ENCODE data around the gene MYH14.

GRCh38 chr19:50310759-50311465 is 107.5 kb downstream of the MYH14 start:
- TF ChIP-seq ZNF274 (IDR thresholded peaks at IDR 0.05; ENCODE audit: low read depth, low read length) (no peak), YY1 (IDR thresholded peaks at IDR 0.05; ENCODE audit: insufficient read depth, insufficient read length) (no peak)

Measured in NT2/D1 (cell line).